Epithelial cell of alveolus of lung (primary cell): ENCODE results near the gene PANK4. TPM values are rescaled to one million over a fixed set of nuclear protein-coding genes. Genes with fewer than 3 reads are reported as not detected.

Experiments
- total RNA-seq: library from RNA; depleted of rRNA; stranded (reverse); fragments of >200 nt; gene quantifications from 2 replicates; pipeline ENCODE4 v1.2.1, GENCODE V29; 2015

Gene PANK4
- 17.7 and 26.4 TPM in 2 replicates for total RNA-seq

DNA sequence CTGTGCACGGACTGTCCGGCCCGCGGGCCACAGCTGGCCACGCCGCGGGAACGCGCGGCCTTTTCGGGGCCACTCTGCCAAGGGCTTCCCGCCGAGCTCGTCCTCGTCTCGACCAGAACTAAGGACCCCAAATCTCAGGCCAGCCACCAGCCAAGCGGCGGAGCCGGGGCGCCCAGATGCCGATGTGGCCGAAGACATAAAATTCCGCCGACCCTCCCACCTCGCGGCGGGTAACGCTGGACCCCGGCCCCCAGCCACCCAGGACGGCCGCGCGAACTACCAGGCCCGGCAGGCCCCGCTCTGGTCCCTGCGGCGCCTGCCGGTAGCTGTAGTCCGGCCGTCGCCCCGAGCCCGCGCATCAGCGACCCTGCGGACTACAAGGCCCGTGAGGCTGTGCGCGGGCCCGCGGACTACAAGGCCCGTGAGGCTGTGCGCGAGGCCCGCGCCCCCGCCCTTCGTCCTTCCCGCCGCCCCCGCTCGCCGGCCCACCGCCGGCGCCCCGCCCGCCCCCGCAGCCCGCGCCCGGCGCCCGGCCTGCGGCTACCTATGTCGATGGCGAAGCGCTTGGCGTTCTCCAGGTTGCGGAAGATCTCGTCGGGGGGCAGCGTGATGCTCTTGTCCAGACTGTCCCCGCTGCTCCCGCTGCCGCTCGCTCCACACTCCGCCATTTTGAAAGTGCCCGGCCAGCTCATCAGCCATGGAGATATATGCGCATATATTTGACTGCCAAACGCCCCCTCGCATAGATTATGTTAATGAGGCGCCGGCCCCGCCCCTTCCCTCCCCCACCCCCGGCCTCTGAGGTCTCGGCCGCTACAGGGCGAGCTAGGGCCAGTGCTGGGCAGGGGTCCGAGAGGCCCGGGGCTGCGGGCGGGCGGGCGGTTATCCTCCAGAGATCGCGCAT is at the start of gene PANK4:
Gene PANK4, minus strand, starts transcription at position 677 of the 904 bp plus-strand sequence. Its CDS starts 9 bp downstream, at position 668.

DNA sequence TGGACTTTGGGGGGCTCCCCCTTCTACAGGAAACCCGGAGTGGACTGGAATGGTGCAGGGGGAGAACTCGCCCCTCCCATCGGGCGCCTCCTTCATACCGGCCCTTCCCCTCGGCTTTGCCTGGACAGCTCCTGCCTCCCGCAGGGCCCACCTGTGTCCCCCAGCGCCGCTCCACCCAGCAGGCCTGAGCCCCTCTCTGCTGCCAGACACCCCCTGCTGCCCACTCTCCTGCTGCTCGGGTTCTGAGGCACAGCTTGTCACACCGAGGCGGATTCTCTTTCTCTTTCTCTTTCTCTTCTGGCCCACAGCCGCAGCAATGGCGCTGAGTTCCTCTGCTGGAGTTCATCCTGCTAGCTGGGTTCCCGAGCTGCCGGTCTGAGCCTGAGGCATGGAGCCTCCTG is 29.9 kb upstream of the PANK4 start, which contains the start of gene TNFRSF14:
Gene TNFRSF14, plus strand, starts transcription at position 95 of the 401 bp plus-strand sequence. Its CDS starts 294 bp downstream, at position 389.

GRCh38 chr1:2529784-2530512 is 3.6 kb upstream of the PANK4 start, which contains the start of gene HES5:
Gene HES5, minus strand, starts transcription at chr1:2530263. Its CDS starts 99 bp downstream, at chr1:2530164.

DNA sequence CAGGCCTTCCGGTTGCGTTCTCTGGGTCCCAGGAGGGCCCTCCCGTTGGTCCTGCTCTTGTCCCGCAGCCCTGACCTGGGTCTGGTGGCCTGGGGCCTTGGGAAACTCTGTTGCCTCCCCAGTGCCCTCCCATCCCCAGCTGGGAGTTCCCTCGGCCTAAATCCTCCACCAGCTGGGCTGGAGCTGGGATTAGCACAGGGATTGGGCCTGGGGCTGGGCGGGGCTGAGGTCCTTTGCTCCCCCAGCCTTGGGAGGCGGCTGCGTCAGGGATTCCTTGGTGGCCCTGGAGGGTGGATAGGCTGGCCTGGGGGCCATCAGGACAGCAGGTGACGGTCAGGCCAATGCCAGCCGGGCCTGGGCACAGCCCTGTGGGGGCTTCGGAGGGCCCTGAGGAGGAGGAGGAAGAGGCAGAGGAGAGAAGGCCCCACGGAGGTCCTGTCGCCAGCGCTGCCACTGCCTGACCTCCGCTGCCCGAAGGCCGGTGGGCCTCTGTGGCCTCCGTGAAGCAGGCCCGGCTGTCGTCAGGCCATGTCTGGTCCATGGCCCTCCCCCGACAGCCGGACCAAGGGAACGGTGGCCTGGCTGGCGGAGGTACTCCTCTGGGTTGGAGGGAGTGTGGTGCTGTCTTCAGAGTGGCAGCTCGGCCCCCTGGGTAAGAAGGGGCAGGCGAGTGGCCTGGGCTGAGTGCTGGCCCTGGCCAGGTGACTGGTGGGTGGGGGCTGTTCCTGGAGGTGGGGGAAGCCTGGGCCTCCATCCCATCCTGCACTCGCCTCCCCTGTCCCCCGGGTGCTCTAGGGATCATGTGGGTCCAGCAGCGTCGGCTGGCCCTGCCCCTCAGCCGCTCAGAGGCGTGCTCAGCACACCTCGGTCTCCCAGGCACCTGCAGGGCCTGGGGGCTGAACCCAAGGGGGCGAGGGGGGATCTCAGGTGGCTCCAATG is 50.1 kb downstream of the PANK4 start, which contains the start of gene PLCH2:
Gene PLCH2, plus strand, starts transcription at position 229 of the 939 bp plus-strand sequence. Its CDS starts 300 bp downstream, at position 529.

Other genes with a start within 250 kb of the PANK4 start
- gene MORN1, start 135.0 kb downstream of the PANK4 start, total RNA-seq = 3.4 and 4.5 TPM in 2 replicates
- gene RER1, start 134.8 kb downstream of the PANK4 start, total RNA-seq = 76.4 and 78.5 TPM in 2 replicates
- gene PEX10, start 114.0 kb downstream of the PANK4 start, total RNA-seq = 14.1 and 37.9 TPM in 2 replicates
- gene PLCH2, start 50.3 kb downstream of the PANK4 start, total RNA-seq = not detected in 2 replicates
- gene HES5, start 3.7 kb upstream of the PANK4 start, total RNA-seq = not detected in 2 replicates
- gene TNFRSF14, start 29.8 kb upstream of the PANK4 start, total RNA-seq = 8.8 and 17.6 TPM in 2 replicates
- 16.2 and 19.4 TPM in 2 replicates for gene PRXL2B, start 60.2 kb upstream of the PANK4 start, total RNA-seq
- gene MMEL1, start 106.4 kb upstream of the PANK4 start, total RNA-seq = 0.32 and 0.39 TPM in 2 replicates